ENCODE measurements around the gene FANCC. TPM values are rescaled to one million over a fixed set of nuclear protein-coding genes. Genes with fewer than 3 reads are reported as not detected.

The FANCC gene
- total and polyA plus RNA-seq, 2 experiments from 2014 or later = 13.1 to 15.6 TPM

DNA sequence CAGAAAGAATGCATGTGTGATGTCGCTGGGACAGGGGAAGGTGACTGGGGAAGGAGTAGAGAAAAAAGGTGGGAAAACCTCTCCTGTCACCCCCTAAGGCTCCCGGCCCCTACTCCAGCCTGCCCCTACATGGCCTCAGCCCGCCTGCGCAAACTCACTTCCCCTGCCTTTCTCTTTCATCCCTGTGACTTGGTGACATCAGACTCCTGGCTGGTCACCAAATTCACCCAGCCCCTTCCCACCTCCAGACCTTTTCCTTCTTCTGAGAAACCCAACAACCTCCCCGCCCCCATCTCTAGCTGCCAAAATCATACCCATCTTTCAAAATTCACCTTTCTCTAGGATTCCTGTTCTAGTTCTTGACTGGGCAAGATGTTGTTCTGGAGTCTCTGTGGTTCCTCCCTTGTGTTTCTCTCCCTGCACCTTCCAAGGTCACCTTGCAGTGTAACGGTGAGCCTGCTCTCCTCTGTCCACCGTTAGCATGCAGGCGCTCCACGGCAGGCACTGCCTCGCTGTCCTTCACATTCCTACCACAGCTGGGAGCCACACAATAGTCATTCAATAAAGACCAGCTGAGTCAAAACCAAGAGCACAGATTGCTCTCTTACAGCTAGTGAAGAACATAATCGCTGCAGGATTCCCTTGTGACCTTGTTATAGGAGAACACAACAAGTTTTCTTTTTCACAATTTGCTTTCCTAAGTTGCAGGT, 134.5 kb downstream of the FANCC start:
- no peak overlapping the region for H2AFZ ChIP-seq
- no peaks in the 10 kb centered on the region for H3K79me2 ChIP-seq
- H3K9me3 ChIP-seq (ENCODE audit: low read depth) = no peaks in the 10 kb centered on the region
- H3K27ac ChIP-seq = no peak overlapping the region
- WGBS (ENCODE audit: low lambda C conversion rate, missing lambda C conversion rate) = 67% methylated on average over 10 of the region's 11 CpGs
- H3K4me2 ChIP-seq = no peak overlapping the region
- TF ChIP-seq, protein P1, sequence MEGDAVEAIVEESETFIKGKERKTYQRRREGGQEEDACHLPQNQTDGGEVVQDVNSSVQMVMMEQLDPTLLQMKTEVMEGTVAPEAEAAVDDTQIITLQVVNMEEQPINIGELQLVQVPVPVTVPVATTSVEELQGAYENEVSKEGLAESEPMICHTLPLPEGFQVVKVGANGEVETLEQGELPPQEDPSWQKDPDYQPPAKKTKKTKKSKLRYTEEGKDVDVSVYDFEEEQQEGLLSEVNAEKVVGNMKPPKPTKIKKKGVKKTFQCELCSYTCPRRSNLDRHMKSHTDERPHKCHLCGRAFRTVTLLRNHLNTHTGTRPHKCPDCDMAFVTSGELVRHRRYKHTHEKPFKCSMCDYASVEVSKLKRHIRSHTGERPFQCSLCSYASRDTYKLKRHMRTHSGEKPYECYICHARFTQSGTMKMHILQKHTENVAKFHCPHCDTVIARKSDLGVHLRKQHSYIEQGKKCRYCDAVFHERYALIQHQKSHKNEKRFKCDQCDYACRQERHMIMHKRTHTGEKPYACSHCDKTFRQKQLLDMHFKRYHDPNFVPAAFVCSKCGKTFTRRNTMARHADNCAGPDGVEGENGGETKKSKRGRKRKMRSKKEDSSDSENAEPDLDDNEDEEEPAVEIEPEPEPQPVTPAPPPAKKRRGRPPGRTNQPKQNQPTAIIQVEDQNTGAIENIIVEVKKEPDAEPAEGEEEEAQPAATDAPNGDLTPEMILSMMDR (IDR thresholded peaks at IDR 0.05; ENCODE audit: poor library complexity) = peak; percentile 43
- no peak for TF ChIP-seq EZH2phosphoT487 (IDR thresholded peaks at IDR 0.05; ENCODE audit: low read depth, severe bottlenecking, unreplicated experiment)
- no peak for TF ChIP-seq EZH2 (IDR thresholded peaks at IDR 0.05; ENCODE audit: borderline replicate concordance)
- peaks cover 6% of the 10 kb centered on the region for H3K4me1 ChIP-seq (ENCODE audit: insufficient read depth)
- H3K9me2 ChIP-seq (replicated peaks; ENCODE audit: insufficient read depth) = no peaks in the 10 kb centered on the region
- DNase-seq (ENCODE audit: low spot score) = peak; percentile 47
- no peaks in the 10 kb centered on the region for H3K36me3 ChIP-seq (replicated peaks; ENCODE audit: insufficient read depth, low read depth)
- no peaks in the 10 kb centered on the region for H4K20me1 ChIP-seq (ENCODE audit: insufficient read depth, poor library complexity, severe bottlenecking)
- H3K27me3 ChIP-seq = no peaks in the 10 kb centered on the region
- no peak overlapping the region for H3K4me3 ChIP-seq

DNA sequence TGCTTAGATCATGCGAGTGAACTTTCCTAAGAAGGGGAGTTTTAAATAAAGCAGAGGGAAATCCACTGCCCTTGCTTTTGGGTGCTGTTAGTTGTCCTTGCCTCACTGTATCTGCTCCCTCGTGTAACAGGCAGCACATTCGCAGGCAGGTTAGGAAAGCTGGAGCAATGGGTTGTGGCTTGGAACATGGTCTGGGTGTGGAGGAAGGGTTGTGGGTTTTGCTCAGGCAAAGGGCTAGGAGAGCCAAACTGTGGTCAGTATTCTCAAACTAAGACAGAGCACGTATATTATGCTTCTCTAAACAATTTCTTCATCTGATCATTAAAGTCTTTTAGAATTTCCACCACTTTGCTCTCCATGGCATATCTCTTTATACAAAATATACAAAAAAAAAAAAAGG, 135.7 kb downstream of the FANCC start:
- peaks cover 6% of the 10 kb centered on the region for H3K4me1 ChIP-seq (ENCODE audit: insufficient read depth)
- 96% methylated on average over 4 of the region's 4 CpGs for WGBS (ENCODE audit: low lambda C conversion rate, missing lambda C conversion rate)
- H3K27ac ChIP-seq = no peak overlapping the region
- DNase-seq (ENCODE audit: low spot score) = no peak
- no peaks in the 10 kb centered on the region for H3K27me3 ChIP-seq
- H3K79me2 ChIP-seq = no peaks in the 10 kb centered on the region
- H3K4me2 ChIP-seq = no peak overlapping the region
- H3K36me3 ChIP-seq (replicated peaks; ENCODE audit: insufficient read depth, low read depth) = no peaks in the 10 kb centered on the region
- H3K9me2 ChIP-seq (replicated peaks; ENCODE audit: insufficient read depth) = no peaks in the 10 kb centered on the region
- no peaks in the 10 kb centered on the region for H3K9me3 ChIP-seq (ENCODE audit: low read depth)
- no peak overlapping the region for H3K4me3 ChIP-seq
- H4K20me1 ChIP-seq (ENCODE audit: insufficient read depth, poor library complexity, severe bottlenecking) = no peaks in the 10 kb centered on the region
- H2AFZ ChIP-seq = no peak overlapping the region
- TF ChIP-seq, protein P1 (IDR thresholded peaks at IDR 0.05; ENCODE audit: poor library complexity) = no peak
- TF ChIP-seq EZH2 (IDR thresholded peaks at IDR 0.05; ENCODE audit: borderline replicate concordance) (no peak), EZH2phosphoT487 (IDR thresholded peaks at IDR 0.05; ENCODE audit: low read depth, severe bottlenecking, unreplicated experiment) (no peak)

DNA sequence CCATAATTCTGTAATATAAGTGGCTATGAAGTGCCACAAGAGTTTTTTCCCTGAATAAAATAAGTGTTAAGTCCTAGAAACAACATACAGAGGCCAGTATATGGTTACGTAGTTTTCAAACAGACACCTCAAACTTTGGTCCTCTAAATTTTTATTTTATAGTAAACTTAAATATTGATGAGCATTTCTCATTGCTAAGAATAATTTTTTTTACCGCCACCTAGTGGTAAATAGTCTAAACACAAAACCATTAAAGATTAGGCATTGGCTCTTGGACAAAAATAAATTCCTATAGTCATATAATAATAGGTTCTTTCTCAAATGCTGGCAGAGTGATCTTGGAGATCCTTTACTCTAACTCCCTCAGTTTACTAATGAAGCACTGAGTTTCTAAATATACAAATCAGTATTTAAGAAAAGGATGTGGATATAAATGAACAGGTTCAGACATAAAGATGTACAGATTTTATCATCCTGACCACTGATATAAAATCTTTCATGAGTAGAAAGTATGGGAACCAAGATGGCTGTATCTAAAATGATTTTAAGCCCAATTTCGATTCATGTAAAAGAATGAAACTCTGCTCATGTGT, 136.2 kb downstream of the FANCC start:
- Histone ChIP-seq H3K9me2 (replicated peaks; ENCODE audit: insufficient read depth) (no peaks in the 10 kb centered on the region), H3K27ac (no peak overlapping the region), H3K27me3 (no peaks in the 10 kb centered on the region), H3K79me2 (no peaks in the 10 kb centered on the region), H3K9me3 (ENCODE audit: low read depth) (no peaks in the 10 kb centered on the region), H3K4me2 (no peak overlapping the region), H2AFZ (no peak overlapping the region), H3K4me1 (ENCODE audit: insufficient read depth) (peaks cover 6% of the 10 kb centered on the region), H4K20me1 (ENCODE audit: insufficient read depth, poor library complexity, severe bottlenecking) (no peaks in the 10 kb centered on the region), H3K4me3 (no peak overlapping the region), H3K36me3 (replicated peaks; ENCODE audit: insufficient read depth, low read depth) (no peaks in the 10 kb centered on the region)
- WGBS (ENCODE audit: low lambda C conversion rate, missing lambda C conversion rate) = 61% methylated on average over 3 of the region's 3 CpGs
- no peak for TF ChIP-seq EZH2 (IDR thresholded peaks at IDR 0.05; ENCODE audit: borderline replicate concordance)
- TF ChIP-seq EZH2phosphoT487 (IDR thresholded peaks at IDR 0.05; ENCODE audit: low read depth, severe bottlenecking, unreplicated experiment) = no peak
- TF ChIP-seq, protein P1 (IDR thresholded peaks at IDR 0.05; ENCODE audit: poor library complexity) = peak; percentile 54
- DNase-seq (ENCODE audit: low spot score) = no peak
